GM12801 (cell line): ENCODE data around the gene EPHB2.

Experiments used
- CTCF ChIP-seq: IDR thresholded peaks from one replicate; pipeline ENCODE4 v1.5.1; 2011; ENCODE audit warnings: control low read depth; ENCODE audit not compliant: insufficient read length; ENCODE audit errors: extremely low read depth

Gene EPHB2

DNA sequence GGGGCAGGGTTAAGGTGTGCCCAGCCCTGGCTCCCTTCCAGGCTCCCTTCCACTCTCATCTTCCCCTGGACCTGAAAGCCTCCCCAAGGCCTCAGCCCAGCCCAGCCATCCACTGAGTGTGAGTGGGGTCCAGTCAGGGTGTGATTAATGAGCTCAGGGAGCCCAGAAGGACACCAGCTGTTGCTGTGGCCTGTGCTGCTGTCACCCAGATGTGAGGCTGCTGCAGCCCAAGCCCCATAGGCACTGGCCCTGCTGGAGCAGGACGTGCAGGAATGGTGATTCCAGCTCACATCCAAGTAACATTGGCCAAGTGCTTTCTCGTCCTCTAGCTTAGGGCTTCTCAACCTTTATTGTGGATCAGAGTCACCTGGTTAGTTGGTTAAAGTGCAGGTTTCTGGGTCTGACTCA is 77.6 kb downstream of the EPHB2 start:
- TF ChIP-seq CTCF: no peak

- TF ChIP-seq CTCF: no peak
These were observed 78.8 kb downstream of the EPHB2 start for GRCh38 chr1:22789356-22789994.

DNA sequence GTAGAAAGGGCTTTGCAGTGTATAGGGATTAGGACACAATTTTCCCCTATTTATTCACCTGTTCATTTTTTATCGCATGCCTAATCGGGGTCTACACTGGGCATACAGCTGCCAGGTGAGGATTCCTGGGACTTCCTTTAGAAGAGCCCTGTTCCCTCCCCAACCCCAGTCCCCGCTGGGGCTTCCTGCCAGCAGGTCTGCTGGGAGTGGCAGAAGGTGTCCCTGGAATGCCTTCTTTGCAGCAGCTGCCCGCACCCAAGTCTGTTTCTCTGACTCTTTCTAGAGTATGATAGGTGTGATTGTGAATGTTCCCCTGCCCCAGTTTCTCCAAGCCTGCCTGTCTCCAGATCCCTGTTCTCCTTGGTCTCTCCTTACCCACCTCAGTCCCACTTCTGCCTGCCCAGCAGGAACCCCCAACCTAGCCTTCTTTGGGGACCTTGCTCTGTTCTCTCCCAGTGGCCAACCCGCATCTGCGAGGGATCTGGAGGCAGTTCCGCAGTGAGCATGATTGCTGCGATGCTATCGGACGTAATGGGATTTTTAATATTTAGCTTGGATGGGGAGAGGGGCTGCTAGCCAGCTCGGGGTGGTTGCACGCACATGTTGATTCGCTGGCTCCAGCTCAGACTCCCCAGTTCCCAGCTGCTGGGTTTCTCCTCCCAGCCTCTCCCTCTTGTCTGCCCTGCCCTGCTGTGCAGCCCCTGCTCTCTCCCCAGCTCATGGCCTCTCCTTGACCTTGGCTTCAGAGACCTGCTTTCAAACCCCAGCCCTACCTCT is 79.8 kb downstream of the EPHB2 start:
- TF ChIP-seq CTCF: no peak

DNA sequence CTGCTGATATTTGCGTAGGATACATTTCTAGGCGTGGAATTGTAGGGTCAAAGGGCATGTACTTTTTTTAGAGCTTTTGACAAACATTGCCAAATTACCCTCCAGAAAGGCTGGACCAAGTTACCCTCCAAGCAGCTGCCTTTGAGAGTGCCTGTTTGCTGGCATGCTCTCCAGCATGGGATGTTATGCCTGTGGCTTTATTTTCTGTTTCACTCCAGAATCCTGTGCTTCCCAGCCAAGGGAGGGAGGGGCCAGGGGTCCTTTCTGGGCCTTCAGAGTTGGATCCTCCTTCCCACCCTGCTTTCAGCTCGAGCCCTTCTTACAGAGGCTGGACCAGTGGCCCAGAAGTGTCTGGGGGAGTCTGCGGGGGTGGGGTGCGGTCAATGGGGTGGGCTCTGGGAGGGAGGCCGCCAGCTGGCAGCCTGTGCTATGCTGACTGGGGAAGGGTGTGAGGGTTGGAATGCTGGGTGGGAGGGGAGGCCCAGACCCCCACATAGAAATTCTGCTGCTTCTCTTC is 81.2 kb downstream of the EPHB2 start:
- no peak for TF ChIP-seq CTCF

DNA sequence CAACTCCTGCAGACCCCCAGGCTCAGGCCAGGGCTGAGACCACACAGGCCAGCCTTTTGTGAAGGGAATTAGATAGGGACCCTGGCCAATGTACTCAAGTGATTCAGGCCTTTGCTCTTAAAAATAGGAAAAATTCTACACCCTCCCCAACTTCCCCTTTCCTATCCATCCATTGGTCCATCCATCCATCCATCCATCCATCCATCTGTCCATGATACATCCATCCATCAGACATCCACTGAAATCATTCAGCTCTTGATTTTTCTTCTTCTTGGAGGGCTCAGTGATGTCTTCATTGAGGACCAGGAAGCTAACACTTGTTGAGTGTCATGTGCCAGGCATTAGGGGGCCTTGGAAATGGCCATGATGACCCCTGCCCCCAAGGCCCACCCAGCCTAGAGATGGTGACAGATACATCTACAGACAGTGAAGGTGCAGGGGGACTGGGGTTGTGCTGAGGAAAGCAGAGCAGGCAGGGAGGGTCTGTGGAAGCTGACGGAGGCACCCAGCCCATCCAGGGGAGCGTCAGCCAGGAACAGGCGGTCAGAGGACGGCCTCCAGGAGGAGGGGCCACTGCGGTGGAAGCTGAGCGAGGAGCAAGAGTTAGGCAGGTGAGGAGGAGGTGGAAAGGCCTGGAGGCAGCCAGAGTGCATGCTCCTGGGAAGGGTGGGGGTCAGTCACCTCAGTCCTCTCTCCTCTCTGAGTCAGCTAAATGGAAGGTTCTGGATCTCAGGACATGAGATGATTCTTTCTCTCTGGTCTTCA is 81.9 kb downstream of the EPHB2 start:
- no peak for TF ChIP-seq CTCF

GRCh38 chr1:22793647-22794046 is 83.0 kb downstream of the EPHB2 start:
- TF ChIP-seq CTCF: no peak
